SU-DHL-6 (cell line): Measurements from ENCODE around the gene SMOC2.

Experiments
- H2AFZ ChIP-seq: fragments of 200-600 bp; sonication (generic); 2 replicates; pipeline ENCODE4 v1.6.1; 2014; ENCODE audit warnings: low read depth, mild to moderate bottlenecking, moderate library complexity, mixed read lengths, antibody characterized with exemption, low read length; ENCODE audit not compliant: severe bottlenecking
- H3F3A ChIP-seq: fragments of 200-600 bp; shearing (Covaris generic); 2 replicates; pipeline ENCODE4 v1.6.0; 2016; ENCODE audit warnings: antibody characterized with exemption, mild to moderate bottlenecking; ENCODE audit not compliant: insufficient read depth
- H3K27ac ChIP-seq: fragments of 200-600 bp; sonication (generic); 2 replicates; pipeline ENCODE4 v1.5.1; 2016; ENCODE audit warnings: low read depth, mild to moderate bottlenecking, low read length, moderate library complexity, mixed read lengths
- H3K27me3 ChIP-seq: fragments of 200-600 bp; sonication (generic), shearing (Covaris generic); 2 replicates; pipeline ENCODE4 v1.6.0; 2014; ENCODE audit warnings: mild to moderate bottlenecking, low read length
- H3K36me3 ChIP-seq: fragments of 200-600 bp; sonication (generic); 2 replicates; pipeline ENCODE4 v1.6.1; 2014; ENCODE audit warnings: mild to moderate bottlenecking, low read length, mixed read lengths
- H3K4me2 ChIP-seq: fragments of 300-600, 200-600 bp; shearing (Covaris generic), sonication (generic); 2 replicates; pipeline ENCODE4 v1.6.0; 2014; ENCODE audit warnings: low read length, low read depth, mild to moderate bottlenecking; ENCODE audit not compliant: poor library complexity, severe bottlenecking
- H3K4me3 ChIP-seq: fragments of 200-600 bp; sonication (generic); 2 replicates; pipeline ENCODE4 v1.5.1; 2014; ENCODE audit warnings: antibody characterized with exemption, low read length, mild to moderate bottlenecking, mixed read lengths; ENCODE audit not compliant: insufficient read depth, poor library complexity, severe bottlenecking
- H3K79me2 ChIP-seq: fragments of 200-600 bp; sonication (generic); 2 replicates; pipeline ENCODE4 v1.6.1; 2014; ENCODE audit warnings: mild to moderate bottlenecking, low read length, moderate library complexity; ENCODE audit not compliant: insufficient read depth
- H3K9ac ChIP-seq: fragments of 200-600 bp; sonication (generic); 2 replicates; pipeline ENCODE4 v1.7.0; 2014; ENCODE audit warnings: mild to moderate bottlenecking, low read length
- H3K9me2 ChIP-seq: fragments of 200-600 bp; sonication (generic); replicated peaks from 2 replicates; pipeline ENCODE4 v1.6.1; 2014; ENCODE audit warnings: low read length; ENCODE audit not compliant: insufficient read depth
- H3K9me3 ChIP-seq: fragments of 200-600 bp; sonication (generic); 2 replicates; pipeline ENCODE4 v1.6.1; 2014; ENCODE audit warnings: low read length, mixed read lengths; ENCODE audit not compliant: insufficient read depth
- H4K20me1 ChIP-seq: fragments of 200-600 bp; sonication (generic); 2 replicates; pipeline ENCODE4 v1.6.1; 2014; ENCODE audit warnings: low read depth, mild to moderate bottlenecking, antibody characterized with exemption, low read length, moderate library complexity, mixed read lengths
- CTCF ChIP-seq: fragments of 200-600 bp; sonication (generic); IDR thresholded peaks from one replicate; pipeline ENCODE4 v1.5.1; 2017; ENCODE audit warnings: antibody characterized with exemption, mild to moderate bottlenecking, low read length, moderate library complexity; ENCODE audit not compliant: insufficient read depth, poor library complexity, severe bottlenecking
- EZH2phosphoT487 ChIP-seq: fragments of 200-600 bp; sonication (generic), shearing (Covaris generic); conservative IDR thresholded peaks from 2 replicates; pipeline ENCODE4 v1.6.1; 2018; ENCODE audit warnings: mild to moderate bottlenecking, antibody characterized with exemption, low read length, moderate library complexity, mixed read lengths

The SMOC2 gene

GRCh38 chr6:168455847-168456530, 15.0 kb downstream of the SMOC2 start:
- Histone ChIP-seq H3K27me3 (no peaks in the 10 kb centered on the region), H4K20me1 (no peaks in the 10 kb centered on the region), H3K4me3 (no peak overlapping the region), H3K27ac (no peak overlapping the region), H3K36me3 (no peaks in the 10 kb centered on the region), H3K9me2 (no peaks in the 10 kb centered on the region), H3K4me2 (no peak overlapping the region), H2AFZ (no peak overlapping the region), H3K79me2 (no peaks in the 10 kb centered on the region), H3K9ac (no peak overlapping the region), H3F3A (no peaks in the 10 kb centered on the region), H3K9me3 (no peaks in the 10 kb centered on the region)
- TF ChIP-seq EZH2phosphoT487 (no peak), CTCF (no peak)

- Histone ChIP-seq H3K9me2 (no peaks in the 10 kb centered on the region), H3K79me2 (no peaks in the 10 kb centered on the region), H3K9me3 (no peaks in the 10 kb centered on the region), H3F3A (no peaks in the 10 kb centered on the region), H3K27ac (no peak overlapping the region), H3K27me3 (no peaks in the 10 kb centered on the region), H2AFZ (no peak overlapping the region), H3K36me3 (no peaks in the 10 kb centered on the region), H3K9ac (no peak overlapping the region), H3K4me3 (no peak overlapping the region), H3K4me2 (no peak overlapping the region), H4K20me1 (no peaks in the 10 kb centered on the region)
- no peak for TF ChIP-seq CTCF
These were observed 16.1 kb downstream of the SMOC2 start for GRCh38 chr6:168456907-168457652.

- Histone ChIP-seq H3K36me3 (no peaks in the 10 kb centered on the region), H3K79me2 (no peaks in the 10 kb centered on the region), H3K27ac (no peak overlapping the region), H4K20me1 (no peaks in the 10 kb centered on the region), H3K4me3 (no peak overlapping the region), H3K27me3 (no peaks in the 10 kb centered on the region), H2AFZ (no peak overlapping the region), H3K9ac (no peak overlapping the region), H3K4me2 (no peak overlapping the region), H3F3A (no peaks in the 10 kb centered on the region), H3K9me2 (no peaks in the 10 kb centered on the region), H3K9me3 (no peaks in the 10 kb centered on the region)
- TF ChIP-seq EZH2phosphoT487 (no peak), CTCF (no peak)
These were observed 16.6 kb downstream of the SMOC2 start for GRCh38 chr6:168457653-168457934.
